Neural progenitor cell (in vitro differentiated cells): ENCODE results near the gene WDR20.

Experiments
- CTCF ChIP-seq: fragments of 200-600 bp; sonication (generic); IDR thresholded peaks from 2 replicates; pipeline ENCODE4 v1.5.1; 2017; ENCODE audit warnings: antibody characterized with exemption, mild to moderate bottlenecking
- EZH2 ChIP-seq: fragments of 200-600 bp; sonication (generic); IDR thresholded peaks from 2 replicates; pipeline ENCODE4 v1.6.1; 2017; ENCODE audit warnings: antibody characterized with exemption, mild to moderate bottlenecking, moderate library complexity
- EZH2phosphoT487 ChIP-seq: fragments of 200-600 bp; sonication (generic); IDR thresholded peaks from 2 replicates; pipeline ENCODE4 v1.6.1; 2017; ENCODE audit warnings: antibody characterized with exemption

DNA sequence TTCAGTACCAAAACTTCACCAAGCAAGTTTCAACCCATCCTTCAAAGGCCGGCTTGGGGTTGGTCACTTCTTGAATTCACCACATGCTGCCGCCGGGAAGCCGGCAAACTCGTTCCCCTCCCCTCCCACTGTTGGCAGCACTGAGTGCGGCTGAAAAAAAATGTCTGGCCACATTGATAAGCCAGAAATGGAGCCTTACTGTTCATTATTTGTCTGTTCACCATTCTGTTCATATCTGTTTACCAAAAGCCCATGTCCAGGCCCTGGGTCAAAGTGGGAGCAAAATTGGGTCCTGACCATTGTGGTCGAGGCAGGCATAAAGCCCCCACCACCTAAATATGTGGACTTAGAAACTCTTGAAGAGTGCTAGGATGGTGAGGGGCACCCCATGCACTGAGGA is 45.6 kb upstream of the WDR20 start:
- TF ChIP-seq CTCF (no peak), EZH2 (no peak), EZH2phosphoT487 (no peak)
